Hematopoietic multipotent progenitor cell (in vitro differentiated cells): ENCODE data around the gene RBMS1. TPM values are rescaled to one million over a fixed set of nuclear protein-coding genes. Genes with fewer than 3 reads are reported as not detected.

ENCODE experiments used
- DNase-seq, 3 donors: peaks; one replicate each; pipeline ENCODE4 v3.0.0-alpha.2; 2011 to 2015; ENCODE audit warnings: low read depth in 2 of 3, low spot score in 2 of 3
- total RNA-seq: library from RNA; depleted of rRNA; stranded (reverse); fragments of >200 nt; gene quantifications from one replicate; pipeline ENCODE4 v1.2.3, GENCODE V29; 2012

Gene RBMS1
- total RNA-seq, 1 donor = 29.6 TPM

- DNase-seq = no peak
Measured at GRCh38 chr2:160338901-160339685, 154.5 kb downstream of the RBMS1 start.

DNA sequence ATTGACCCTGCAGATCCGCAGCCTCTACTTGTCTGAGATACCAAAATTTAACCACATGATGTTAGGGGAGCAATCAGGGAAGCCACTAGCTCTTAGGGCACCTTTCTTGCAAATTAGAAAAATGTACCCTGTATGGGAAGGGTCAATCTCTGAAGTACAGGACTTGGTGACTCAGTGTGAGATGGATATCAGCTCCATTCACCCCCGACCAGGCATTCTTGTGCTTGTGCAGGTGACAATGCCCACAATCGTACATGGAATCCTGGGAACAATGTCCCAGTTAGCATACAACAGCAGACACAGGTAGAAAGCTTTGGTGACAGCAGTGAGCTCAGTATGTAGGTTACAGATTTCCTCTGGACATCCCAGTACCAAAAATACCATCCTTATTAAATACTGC, 155.9 kb downstream of the RBMS1 start:
- no peak for DNase-seq

- DNase-seq = no peak
Measured at GRCh38 chr2:160336635-160337034, 157.0 kb downstream of the RBMS1 start.

DNA sequence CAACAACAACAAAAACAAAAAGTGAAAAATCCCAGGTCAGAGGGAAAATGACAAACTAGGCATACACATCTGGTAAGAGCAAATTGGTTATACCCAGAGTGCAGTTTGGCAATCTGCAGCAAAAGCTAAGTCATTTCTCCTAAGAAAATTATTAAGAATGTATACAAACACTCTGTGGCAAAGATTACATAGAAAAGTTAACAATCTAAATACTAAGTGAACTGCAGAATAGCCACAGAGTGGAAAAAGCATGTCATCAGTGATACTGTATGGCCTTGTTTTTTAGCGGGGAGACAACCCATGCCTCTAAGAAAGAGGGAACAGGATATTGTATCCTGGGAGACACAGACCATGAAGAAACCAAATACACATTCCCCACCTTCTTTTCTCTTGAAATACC, 157.5 kb downstream of the RBMS1 start:
- DNase-seq = no peak

DNA sequence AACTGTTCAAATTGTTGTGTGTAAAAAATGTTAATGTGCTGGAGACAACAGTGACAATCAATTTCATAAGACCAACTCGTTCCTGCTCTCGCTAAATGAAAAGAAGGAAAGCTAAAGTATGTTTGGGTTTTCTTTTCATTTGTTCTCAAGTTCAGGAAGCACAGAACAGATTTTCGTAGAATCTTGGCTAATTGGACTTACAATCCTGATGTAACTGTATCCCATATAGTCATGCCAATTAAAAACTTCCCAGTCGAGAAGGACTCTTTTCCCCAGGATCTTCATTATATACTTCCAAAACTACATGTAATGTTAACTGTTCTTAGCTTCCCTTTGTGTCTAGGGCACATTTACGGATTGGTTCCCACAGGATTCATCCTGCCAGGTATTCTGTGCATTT, 158.2 kb downstream of the RBMS1 start:
- no peak for DNase-seq

DNA sequence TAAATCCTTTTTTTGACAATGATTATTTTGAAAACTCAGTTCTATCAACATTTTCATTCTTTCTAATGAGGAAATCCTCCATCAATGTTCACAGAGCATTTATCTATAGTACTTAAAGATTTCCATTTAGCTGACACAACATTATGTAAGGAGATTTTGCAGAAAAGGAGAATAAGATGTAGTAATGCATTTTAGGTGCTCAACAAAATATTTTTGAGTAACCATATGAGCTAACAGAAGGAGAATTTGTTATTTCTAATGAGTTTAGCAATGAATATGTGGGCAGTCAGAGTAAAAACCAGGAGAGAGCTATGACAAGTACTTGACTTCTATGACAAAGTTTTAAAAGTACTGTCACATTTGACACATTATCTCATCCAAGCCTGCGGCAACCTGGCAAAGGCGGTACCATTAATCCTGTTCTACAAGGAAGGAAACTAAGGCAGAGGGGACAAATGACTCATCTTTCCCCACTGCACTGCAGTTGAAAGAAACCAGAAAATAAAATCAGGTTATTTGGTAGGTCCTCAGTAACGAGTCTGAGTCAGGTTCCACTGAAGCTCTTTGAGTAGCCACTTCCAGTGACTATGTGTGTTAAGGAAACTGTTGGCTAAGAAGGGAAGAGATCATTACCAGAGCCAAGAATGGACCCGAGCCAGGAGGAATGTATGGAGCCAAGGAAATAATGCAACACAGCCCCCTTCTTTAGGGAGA, 159.4 kb downstream of the RBMS1 start:
- DNase-seq = no peak

DNA sequence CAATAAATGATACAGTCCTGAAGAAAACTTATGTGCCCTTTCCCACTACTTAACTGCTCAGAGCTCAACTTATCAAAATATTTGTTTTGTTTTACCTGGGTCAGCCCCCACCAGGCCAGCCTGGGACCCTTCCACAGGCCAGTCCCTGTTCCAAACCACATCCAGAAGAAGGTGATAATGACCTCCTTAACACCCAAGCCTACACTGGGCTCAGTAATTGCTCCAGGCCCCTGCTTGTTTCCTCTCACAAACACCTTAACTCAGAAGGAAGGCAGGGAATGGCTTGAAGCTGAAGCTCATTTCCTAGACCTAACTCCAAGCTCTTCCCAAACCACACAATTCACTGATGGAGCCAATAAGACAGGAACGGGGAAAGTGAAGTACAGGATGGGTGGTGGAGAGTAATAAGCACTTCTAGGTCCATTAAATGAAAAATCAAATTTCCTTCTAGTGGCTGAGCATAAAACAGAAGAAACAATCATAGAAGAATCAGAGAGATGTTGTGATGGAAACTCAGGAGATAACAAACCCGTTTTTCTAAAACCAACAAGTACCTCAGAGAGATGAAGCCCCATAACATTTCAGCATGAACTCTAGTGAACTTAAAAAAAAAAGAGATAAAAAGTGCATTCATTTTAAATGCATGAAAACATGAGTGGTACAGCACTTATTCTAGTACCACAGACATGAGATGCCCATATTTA, 160.1 kb downstream of the RBMS1 start:
- no peak for DNase-seq

GRCh38 chr2:160332318-160332717, 161.3 kb downstream of the RBMS1 start:
- DNase-seq = peak; percentile 9 to 23 (median 19)

DNA sequence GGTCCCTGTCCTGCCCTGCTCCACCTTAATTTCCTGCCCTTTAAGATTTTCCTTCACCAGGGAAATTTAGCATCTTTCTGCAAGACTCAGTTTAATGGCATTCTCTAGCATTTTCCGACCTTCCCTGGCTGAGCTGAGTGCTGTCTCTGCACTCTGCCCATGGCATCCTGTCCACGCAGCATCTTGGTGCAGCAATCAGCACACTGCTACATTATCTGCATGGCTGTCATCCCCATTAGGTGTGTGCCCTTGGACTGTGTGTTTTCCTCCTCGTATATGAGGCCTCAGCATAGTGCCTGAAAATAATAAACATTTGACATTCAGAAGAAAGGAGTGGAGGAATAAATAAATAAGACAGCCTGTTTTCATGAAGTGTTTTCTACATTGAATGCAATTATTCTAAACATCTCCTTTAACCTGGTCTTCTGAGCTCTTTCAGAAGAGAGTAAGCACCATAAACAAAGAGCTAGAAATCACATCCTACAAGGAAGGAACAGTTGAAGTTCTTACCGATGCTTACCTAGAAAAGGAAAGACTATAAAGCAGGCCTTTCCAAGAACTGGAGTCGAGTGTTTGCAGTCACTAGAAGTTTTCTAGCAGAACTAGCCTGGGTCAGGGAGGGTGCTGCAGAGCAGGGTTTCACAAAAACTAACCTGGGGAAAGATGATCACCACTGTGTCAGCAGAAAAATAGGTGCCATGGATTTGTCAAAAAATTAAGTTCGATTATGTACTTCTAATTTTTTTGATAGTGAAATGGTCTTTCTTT, 162.2 kb downstream of the RBMS1 start:
- no peak for DNase-seq

DNA sequence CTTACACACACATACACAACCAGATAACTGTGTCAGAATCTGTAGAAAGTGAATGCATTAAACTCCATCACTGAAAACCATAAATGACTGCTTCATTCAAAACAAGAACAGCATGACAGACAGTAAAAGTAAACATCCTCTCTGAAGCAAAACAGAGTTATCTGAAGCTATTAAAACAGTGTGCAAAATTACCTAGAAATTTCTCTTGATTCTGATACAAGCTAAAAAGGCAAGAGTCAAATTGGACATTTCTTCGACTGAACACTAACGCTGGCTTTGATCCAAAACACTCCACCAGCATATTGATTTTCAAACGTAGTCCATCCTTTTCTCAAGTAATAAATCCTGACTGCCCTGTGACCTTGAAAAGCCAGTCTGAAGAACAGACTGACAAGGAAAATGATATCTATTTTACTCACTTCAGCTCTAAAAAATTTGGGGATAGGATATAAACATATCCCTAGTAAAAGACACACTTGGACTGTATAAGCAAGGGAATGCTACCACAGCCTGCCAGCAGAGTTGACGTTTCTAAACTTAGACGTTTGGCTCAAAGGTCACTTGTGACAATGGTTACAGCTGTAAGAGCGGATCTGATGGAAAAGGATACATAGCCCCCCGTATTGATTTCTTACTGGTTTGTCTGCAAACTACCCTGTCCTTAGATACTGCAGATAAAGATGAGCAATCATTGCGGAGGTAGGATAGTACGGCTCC, 164.6 kb downstream of the RBMS1 start:
- DNase-seq = no peak

DNA sequence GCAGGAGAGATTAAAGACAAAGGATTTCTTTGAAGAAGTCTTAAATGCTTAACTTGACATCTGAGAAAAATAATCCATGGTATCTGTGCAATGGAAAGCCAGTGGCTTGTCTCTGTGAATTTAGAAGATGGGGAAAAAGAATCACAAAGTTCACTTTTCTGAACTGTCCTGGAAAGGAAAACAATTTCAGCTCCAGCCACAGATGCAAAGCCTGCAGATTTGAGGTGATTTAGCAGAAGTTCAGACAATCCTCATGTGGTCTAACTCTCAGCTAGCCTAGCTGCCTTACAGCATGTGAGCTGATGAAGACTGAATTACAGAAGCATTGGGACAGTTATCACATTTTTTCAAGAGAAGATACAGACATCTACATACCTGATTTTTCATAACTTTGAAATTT, 166.8 kb downstream of the RBMS1 start:
- DNase-seq = no peak

DNA sequence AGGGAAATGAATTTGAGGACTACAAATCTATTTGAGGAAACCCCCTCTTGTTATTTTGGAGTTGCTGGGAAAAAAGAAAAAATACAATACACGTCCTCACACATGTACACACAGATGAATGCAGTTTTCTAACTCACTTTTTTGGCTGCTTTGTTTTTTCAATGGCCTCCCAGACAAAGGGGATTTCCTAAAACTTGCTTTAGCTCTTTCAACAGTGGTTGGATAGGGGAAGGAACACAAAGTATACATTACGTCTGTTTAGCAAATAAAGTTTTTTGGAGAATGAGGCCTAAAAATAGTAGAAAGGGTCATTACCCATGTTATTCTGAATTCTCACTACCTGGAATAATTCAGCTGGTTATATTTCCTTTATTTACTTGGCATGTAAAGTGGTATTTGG, 168.2 kb downstream of the RBMS1 start:
- DNase-seq = no peak

GRCh38 chr2:160324917-160325316, 168.7 kb downstream of the RBMS1 start:
- DNase-seq = no peak

DNA sequence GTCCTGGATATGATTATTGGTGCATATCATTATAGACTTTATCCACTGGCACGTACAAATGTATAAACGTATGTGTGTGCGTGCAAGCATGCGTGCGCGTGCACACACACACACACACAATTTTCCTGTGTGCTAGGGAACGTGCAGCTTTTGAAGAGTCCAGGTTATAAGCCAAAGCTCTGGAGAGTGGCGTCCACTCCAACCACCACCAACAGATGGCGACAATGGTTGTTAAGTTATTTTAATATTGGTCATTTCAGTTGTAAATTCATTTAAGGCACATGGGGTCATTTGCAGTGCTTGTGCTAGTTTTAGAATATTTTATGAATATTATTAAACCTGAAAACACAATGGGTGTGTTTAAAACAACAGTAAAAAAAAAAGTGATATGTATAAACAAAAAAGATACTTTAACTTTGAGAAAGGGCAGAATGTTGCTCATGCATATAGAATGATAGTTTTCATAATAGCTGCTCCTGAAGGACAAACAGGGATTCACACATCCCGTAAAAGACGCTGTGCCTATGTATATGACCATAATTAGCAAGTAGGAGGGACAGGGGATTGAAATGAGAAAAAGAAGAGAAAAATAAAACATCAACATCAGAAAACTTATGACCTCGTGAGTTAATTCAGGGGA, 169.3 kb downstream of the RBMS1 start:
- peak in 2 of 3 donors; percentile 24 to 57 for DNase-seq

GRCh38 chr2:160322320-160322719, 171.3 kb downstream of the RBMS1 start:
- DNase-seq = no peak

DNA sequence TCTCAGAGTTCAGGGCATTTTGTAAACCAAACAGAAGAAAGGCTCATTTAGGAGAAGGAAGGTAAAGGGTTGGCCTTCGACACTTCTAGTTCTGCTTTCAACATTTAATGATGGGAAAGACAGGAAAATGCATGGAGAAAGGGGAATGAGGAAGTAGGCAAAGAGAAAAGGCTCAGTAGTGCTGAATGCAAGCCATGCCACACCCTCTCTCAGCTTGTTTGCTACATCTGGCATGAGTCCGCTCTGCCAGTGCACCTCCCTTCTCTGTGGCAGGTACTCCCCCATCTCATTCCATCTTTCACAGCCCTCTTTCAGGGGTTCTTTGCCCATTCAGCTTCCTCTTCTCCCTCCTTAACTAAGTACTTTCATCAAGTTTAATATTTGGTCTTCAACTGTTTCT, 172.6 kb downstream of the RBMS1 start:
- no peak for DNase-seq

GRCh38 chr2:160319700-160320099, 173.9 kb downstream of the RBMS1 start:
- no peak for DNase-seq

DNA sequence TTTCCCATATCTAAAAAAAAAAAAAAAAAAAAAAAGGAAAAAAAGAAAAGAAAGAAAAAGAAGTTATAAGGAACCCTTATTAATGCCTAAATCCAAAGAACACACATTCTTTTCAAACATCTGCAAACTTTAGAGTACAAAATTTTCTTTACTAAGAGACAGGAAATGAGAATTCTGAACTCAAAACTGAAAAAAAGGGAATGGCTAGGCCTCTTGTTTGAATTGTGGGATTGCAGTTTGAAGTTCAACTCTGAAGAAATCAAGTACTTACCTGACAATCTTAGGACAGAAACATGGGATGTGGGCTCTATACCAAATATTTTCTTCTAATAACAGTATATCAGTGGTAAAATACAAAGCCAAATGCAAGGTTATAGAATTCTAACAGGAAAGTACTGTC, 175.4 kb downstream of the RBMS1 start:
- DNase-seq = no peak

- DNase-seq = no peak
Measured at GRCh38 chr2:160317181-160318099, 176.2 kb downstream of the RBMS1 start.
